HTR-8/SVneo (cell line): ENCODE results near the gene ACER1.
"Not testable (repeated sequence)": the region's sequence is repeated elsewhere in the genome, so short reads cannot be mapped to it uniquely, and the experiment has no call there.

Source experiments
- DNase-seq: peaks from one replicate; pipeline ENCODE4 v3.0.0; 2011; ENCODE audit warnings: low spot score, mixed read lengths; ENCODE audit not compliant: insufficient read length
- FAIRE-seq: peaks from 2 replicates; lab custom pipeline; 2011; peaks lifted over from hg19 to GRCh38; lab: Jason Lieb, UNC

The ACER1 gene

DNA sequence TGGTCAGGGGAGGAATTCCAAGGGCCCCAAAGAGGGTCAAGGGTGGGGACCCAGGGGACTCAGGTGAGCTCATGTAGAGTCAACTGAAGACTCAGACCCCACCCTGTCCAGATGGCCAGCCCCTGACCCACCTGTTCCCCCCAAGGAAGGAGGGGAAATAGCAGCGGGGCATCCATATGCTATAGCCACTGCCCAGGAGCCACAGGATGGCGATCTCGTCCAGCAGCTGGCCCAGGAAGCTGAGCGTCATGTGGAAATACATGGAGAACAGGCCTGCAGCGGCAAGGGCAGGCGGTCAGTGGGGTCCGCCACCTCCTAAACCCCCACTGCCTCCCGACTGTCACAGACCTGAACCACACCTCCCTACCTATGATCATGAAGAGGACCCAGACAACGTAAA lies 21.4 kb downstream of the ACER1 start:
- no peak for DNase-seq

DNA sequence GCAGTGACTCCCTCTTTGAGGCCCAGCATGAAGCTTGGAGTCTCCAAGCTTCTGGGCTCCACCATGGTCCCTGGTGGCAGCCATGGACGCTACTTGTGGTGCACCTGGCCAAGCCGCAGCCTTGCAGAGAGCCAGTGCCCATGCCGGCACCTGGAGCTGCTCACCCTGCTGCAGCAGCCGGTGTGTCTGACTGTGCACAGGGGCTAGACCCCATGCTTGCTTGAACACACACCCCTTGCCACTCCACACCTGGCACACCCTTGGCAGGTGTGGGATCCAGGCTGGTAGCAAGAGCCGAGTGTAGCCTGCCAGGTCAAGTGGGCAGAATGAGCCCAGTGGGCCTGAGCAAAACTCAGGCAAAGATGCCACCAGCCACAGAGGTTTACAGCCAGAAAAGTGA lies 35.0 kb downstream of the ACER1 start:
- FAIRE-seq (no peak), DNase-seq (no peak)

More for the DNA sequence above, 21.4 kb downstream of the ACER1 start:
- FAIRE-seq = no peak

DNA sequence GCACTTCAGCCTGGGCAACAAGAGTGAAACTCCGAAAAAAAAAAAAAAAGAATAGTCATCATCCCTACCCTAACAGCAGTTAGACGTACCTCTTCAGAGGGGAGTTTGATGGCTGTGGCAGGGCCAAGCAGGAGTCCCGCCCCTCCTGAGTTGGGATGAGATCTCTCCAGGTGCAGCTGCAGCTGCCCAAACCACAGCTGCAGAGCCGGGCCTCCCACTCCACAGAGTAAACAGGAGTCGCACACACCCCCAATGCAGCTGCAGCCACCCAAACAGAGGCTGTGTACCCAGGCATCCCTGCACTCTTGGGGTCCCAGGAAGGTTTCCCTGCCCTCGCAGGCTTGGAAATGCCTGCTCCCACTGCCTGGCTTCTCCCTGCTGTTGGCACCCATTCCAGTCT lies 36.2 kb downstream of the ACER1 start:
- DNase-seq (no peak), FAIRE-seq (no peak)

DNA sequence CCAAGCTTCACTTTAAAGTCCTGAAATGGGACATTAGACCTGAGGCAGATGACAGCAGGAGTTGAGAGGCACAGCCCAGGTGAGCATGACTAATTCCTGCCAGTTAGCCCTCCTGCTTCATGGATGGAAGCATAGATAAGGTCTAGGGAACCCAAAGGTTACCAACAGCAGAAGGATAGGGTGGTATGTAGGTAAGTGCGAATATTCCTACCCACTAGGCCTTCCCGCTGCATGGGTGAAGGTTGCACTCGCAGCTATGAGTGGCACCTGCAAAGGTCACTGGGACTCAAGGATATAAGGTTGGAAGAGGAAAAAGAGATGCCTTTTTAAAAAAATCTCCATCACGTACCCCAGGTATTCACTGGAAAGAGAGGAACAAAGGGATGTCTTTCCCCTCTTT lies 41.4 kb downstream of the ACER1 start:
- no peak for DNase-seq
- peak; percentile 26 for FAIRE-seq

DNA sequence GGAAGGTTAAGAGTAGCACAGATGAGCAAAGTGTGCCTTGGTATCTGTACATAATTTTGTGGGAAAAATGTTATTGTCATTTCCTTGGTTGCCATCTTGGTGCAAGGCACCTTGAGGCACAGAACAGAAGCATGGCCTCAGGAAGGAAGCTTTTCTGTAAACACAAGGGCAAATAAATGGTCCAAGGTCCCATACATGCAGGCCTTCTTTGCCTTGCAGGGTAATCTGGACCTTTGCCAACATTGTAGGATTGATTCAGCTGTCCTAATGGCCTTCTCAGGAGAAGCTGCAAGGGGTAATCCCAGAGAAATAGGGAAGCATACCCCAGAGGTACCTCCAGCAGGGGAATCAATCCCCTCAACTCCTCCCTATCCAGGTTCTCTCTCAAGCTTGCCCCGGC lies 44.7 kb downstream of the ACER1 start:
- FAIRE-seq (no peak), DNase-seq (no peak)

DNA sequence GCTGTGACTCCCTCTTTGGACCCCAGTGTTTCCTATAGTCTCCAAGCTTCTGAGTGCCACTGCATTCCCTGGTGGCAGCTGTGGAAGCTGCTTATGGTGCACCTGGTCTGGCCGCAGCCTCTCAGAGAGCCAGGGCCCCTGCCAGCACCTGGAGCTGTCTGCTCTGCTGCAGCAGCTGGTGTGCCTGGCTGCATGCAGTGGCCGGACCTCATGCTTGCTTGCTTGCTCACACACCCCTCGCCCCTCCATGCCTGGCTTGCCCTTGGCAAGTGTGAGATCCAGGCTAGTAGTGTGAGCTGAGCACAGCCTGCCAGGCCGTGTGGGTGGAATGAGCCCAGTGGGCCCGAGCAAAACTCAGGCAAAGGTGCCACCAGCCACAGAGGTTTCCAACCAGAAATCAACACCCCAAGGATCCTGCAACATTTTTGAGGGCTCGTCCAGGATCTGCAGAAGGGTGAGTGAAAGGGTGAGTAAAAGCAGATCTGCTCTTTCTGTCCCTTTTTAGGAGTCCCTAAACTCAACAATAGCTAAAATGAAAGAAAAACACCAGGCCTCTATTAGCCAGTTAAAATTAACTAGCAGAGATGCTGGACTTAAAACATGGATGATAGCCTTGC lies 46.0 kb downstream of the ACER1 start:
- FAIRE-seq = no peak

GRCh38 chr19:6286676-6287075 lies 46.7 kb downstream of the ACER1 start:
- no peak for FAIRE-seq
- no peak for DNase-seq

More for the DNA sequence above, 46.0 kb downstream of the ACER1 start:
- no peak for DNase-seq

GRCh38 chr19:6282393-6282792 lies 51.0 kb downstream of the ACER1 start:
- FAIRE-seq, DNase-seq: not testable (repeated sequence)

GRCh38 chr19:6279931-6280591 lies 53.4 kb downstream of the ACER1 start, which contains the start of gene MLLT1:
Gene MLLT1 (minus strand): TSS chr19:6279975. CDS start chr19:6279784, 191 bp downstream.
- FAIRE-seq (peak; percentile 99), DNase-seq (peak; percentile 99)

DNA sequence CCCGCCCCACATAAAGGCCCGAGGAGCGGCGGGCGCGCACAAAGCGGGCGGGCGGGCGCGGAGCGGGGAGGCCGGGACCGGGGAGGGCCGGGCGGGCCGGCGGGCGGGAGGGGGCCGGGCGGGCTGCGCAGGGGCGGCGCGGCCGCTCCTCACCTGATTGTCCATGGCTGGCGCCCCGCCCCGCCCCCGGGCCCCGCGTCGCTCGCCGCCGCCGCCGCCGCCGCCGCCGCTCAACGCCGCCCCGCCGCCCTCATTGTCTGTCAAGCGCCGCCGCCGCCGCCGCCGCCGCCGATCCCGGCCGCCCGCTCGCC lies 53.8 kb downstream of the ACER1 start:
- no peak for DNase-seq
- FAIRE-seq = no peak

DNA sequence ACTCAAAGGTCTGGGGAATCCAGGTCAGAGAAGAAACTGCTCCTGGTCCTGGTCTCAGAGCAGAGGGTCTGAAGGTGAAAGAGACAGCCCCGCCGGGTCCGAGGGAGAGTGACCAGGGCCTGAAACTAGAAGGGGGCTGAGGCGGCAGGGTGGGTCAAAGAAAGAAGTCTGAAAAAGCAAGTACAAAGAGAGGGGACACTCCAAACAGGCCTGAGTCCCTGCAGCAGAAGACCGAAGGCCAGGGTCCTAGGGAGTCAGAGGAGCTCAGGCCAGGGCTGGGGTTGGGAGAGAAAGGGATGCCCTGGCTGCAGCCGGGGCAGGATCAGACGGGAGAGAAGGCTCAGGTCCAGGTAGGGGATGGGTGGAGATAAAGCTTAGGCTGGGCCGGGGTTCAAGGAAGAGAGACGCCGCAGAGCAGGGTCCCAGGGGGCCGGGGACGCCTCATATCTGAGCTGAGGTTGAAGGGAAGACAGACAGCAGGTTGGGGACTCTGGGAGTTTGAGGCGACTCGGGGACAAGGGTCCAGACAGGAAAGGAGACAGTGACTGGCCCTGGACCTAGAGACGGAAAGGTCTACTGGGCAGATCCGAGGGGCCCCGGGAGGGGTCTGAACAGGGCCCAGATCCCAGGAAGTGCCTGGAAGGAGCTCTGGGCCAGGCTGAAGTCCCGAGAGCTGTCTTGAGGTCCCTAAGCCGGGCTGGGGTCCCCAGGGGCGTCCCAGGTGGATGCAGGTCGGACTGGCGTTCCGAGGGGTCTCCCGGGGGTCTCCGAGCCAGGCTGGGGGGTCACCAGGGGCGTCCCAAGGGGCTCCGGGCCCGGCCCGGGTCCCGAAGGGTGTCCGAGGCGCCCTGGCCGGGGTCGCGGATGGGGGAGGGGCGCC lies 54.4 kb downstream of the ACER1 start:
- FAIRE-seq (no peak), DNase-seq (no peak)

DNA sequence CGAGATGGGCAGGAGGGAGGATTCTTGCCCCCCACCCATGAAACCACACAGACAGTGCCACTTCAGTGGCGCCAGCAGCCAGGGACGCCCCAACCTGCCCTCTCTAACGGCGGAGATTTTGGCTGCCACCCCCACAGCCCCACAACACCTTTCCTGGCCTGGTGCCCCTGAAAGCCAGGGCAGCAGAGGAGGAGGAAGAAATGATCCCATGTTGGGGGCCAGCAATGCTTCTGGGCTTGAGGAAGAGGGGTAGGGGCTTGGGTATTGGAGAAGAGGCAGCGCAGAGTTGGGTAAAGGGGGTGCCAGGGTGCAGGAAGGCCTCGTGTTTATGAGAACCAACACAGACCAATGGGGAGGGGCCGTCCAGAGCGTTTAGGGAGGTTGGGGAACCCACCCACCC lies 55.4 kb downstream of the ACER1 start:
- FAIRE-seq (no peak), DNase-seq (no peak)

GRCh38 chr19:6276447-6276846 lies 57.0 kb downstream of the ACER1 start:
- FAIRE-seq (no peak), DNase-seq (no peak)

DNA sequence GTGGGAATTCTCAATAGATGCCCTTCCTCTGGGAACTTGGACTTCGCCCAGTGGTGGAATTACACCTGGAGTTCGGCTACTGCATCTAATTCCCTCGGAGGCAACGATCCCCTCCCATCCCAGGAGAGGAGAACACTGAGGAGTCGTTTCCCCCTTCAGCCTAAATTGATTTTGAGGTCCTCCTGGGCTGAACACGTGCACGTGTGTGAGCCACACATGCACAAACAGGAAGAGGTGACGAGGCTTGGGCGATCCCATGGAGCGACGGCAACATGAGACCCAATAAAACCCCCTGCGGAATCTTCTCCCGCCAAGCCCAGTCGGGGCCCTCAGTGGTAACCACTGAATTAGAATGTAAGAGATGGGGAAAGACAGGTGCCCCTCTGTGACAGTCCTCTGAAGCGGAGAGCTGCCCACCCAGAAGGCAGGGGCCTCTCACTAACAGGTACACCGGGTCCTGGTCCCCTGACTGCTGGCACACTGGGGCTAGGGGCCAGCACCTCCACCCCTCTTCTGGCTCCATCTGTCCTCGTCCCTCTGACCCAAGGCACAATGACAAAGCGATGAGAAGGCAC lies 58.2 kb downstream of the ACER1 start:
- FAIRE-seq (no peak), DNase-seq (no peak)

GRCh38 chr19:6274756-6275155 lies 58.7 kb downstream of the ACER1 start:
- DNase-seq (no peak), FAIRE-seq (no peak)

- peak; percentile 94 for DNase-seq
- FAIRE-seq = peak; percentile 94
Observed at GRCh38 chr19:6273701-6274601, 59.5 kb downstream of the ACER1 start.

- DNase-seq (no peak), FAIRE-seq (peak; percentile 38)
Observed at GRCh38 chr19:6272913-6273600, 60.4 kb downstream of the ACER1 start.

DNA sequence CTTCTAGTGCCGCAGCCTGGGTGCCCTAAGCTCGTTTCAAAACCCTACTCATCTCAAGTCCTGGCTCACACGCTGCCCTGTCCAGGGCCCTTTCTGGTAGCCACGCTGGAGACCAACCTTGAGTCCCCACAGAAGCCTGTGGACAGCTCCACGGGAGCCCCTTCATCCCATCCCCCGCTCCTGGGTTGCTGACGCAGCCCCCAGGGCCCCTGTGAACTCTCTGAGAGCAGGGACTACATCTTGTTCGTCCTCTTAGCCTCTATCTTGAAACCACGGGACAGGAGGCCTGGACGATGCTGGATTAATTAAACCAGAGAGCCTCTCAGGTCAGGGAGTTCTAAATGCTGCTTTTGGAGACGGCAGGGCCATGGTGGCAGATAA lies 61.0 kb downstream of the ACER1 start:
- FAIRE-seq (no peak), DNase-seq (no peak)

GRCh38 chr19:6271721-6272410 lies 61.5 kb downstream of the ACER1 start:
- FAIRE-seq (no peak), DNase-seq (no peak)
